CD14-positive monocyte (primary cell): ENCODE measurements around the gene CHST3. TPM values are rescaled to one million over a fixed set of nuclear protein-coding genes. Genes with fewer than 3 reads are reported as not detected.

Experiments
- DNase-seq, 3 donors: peaks; one replicate each; pipeline ENCODE4 v3.0.0-alpha.2; 2011 to 2022
- H2AFZ ChIP-seq: 2 replicates; pipeline ENCODE4 v1.6.0; 2012; ENCODE audit warnings: mild to moderate bottlenecking, low read depth, low read length, inconsistent platforms; ENCODE audit not compliant: insufficient read depth, poor library complexity, severe bottlenecking
- H3K27ac ChIP-seq, 2 donors: 1 replicate in 1 of 2; 2 replicates in 1 of 2; pipeline ENCODE4 v1.5.1; 2012 to 2013; ENCODE audit warnings: low read length in 2 of 2, control low read depth in 1 of 2, inconsistent platforms in 1 of 2, low read depth in 1 of 2, mild to moderate bottlenecking in 1 of 2
- H3K27me3 ChIP-seq, 2 donors: one replicate each; pipeline versions ENCODE4 v1.6.0 to v1.6.1; 2011 to 2013; ENCODE audit warnings: low read length in 2 of 2; ENCODE audit not compliant: control insufficient read depth in 2 of 2, insufficient read depth in 2 of 2
- H3K36me3 ChIP-seq, 2 donors: replicated peaks in 1 of 2; 1 replicate in 1 of 2; 2 replicates in 1 of 2; pipeline versions ENCODE4 v1.5.1 to v1.6.1; 2012 to 2013; ENCODE audit warnings: low read length in 2 of 2, control low read depth in 1 of 2, inconsistent platforms in 1 of 2, mild to moderate bottlenecking in 1 of 2; ENCODE audit not compliant: insufficient read depth in 2 of 2, control insufficient read depth in 1 of 2
- H3K4me1 ChIP-seq, 2 donors: 1 replicate in 1 of 2; 2 replicates in 1 of 2; pipeline versions ENCODE4 v1.5.1 to v1.6.1; 2012 to 2013; ENCODE audit warnings: low read length in 2 of 2, control low read depth in 1 of 2, inconsistent platforms in 1 of 2, mild to moderate bottlenecking in 1 of 2, moderate library complexity in 1 of 2; ENCODE audit not compliant: insufficient read depth in 2 of 2, control insufficient read depth in 1 of 2
- H3K4me2 ChIP-seq: replicated peaks from 2 replicates; pipeline ENCODE3; 2012; ENCODE audit warnings: low read length, moderate library complexity, mild to moderate bottlenecking; ENCODE audit not compliant: poor library complexity, severe bottlenecking; ENCODE audit errors: extremely low read depth
- H3K4me3 ChIP-seq, 3 experiments: fragments of 200-600 bp in 1 of 3; sonication (generic) in 1 of 3; replicated peaks in 1 of 3; 1 replicate in 2 of 3; 2 replicates in 1 of 3; pipeline ENCODE4 v1.5.1; 2011 to 2013; ENCODE audit warnings: low read length in 3 of 3, mild to moderate bottlenecking in 3 of 3, control low read depth in 2 of 3, low read depth in 2 of 3, inconsistent platforms in 1 of 3, moderate library complexity in 1 of 3
- H3K79me2 ChIP-seq: 2 replicates; pipeline ENCODE4 v1.6.0; 2012; ENCODE audit warnings: mild to moderate bottlenecking, control low read depth, inconsistent platforms, low read length, moderate library complexity; ENCODE audit not compliant: insufficient read depth
- H3K9ac ChIP-seq: 2 replicates; pipeline ENCODE4 v1.6.0; 2017; ENCODE audit warnings: low read length, mild to moderate bottlenecking; ENCODE audit not compliant: insufficient read depth, poor library complexity, severe bottlenecking
- H3K9me3 ChIP-seq, 2 donors: replicated peaks in 1 of 2; 1 replicate in 1 of 2; 2 replicates in 1 of 2; pipeline versions ENCODE4 v1.5.1 to v1.6.1; 2012 to 2013; ENCODE audit warnings: low read length in 2 of 2, control low read depth in 1 of 2; ENCODE audit not compliant: control insufficient read depth in 1 of 2, insufficient read depth in 1 of 2
- H4K20me1 ChIP-seq: 2 replicates; pipeline ENCODE4 v1.6.0; 2012; ENCODE audit warnings: mild to moderate bottlenecking, low read length, control low read depth, moderate library complexity; ENCODE audit not compliant: insufficient read depth
- H3K27ac Mint-ChIP-seq, 7 donors: one replicate each; pipeline ENCODE4 v1.8.0; 2020; ENCODE audit warnings: mild to moderate bottlenecking in 7 of 7, mixed read lengths in 7 of 7, moderate library complexity in 6 of 7, inconsistent platforms in 2 of 7
- H3K27me3 Mint-ChIP-seq, 3 donors: one replicate each; pipeline ENCODE4 v1.8.0; 2021 to 2022; ENCODE audit warnings: low read depth in 3 of 3, mild to moderate bottlenecking in 3 of 3, mixed read lengths in 3 of 3, moderate library complexity in 3 of 3, inconsistent platforms in 1 of 3
- H3K36me3 Mint-ChIP-seq, 2 donors: one replicate each; pipeline ENCODE4 v1.8.0; 2020; ENCODE audit warnings: mixed read lengths in 2 of 2, inconsistent platforms in 1 of 2, mild to moderate bottlenecking in 1 of 2
- H3K4me1 Mint-ChIP-seq: one replicate; pipeline ENCODE4 v1.8.0; 2020; ENCODE audit warnings: mild to moderate bottlenecking, mixed read lengths
- H3K4me3 Mint-ChIP-seq, 2 donors: one replicate each; pipeline ENCODE4 v1.8.0; 2020; ENCODE audit warnings: mild to moderate bottlenecking in 2 of 2, mixed read lengths in 2 of 2, moderate library complexity in 1 of 2
- H3K9me3 Mint-ChIP-seq, 7 donors: one replicate each; pipeline ENCODE4 v1.8.0; 2020 to 2022; ENCODE audit warnings: mixed read lengths in 7 of 7, mild to moderate bottlenecking in 6 of 7, moderate library complexity in 6 of 7, inconsistent platforms in 2 of 7
- CTCF ChIP-seq: fragments of 200-600 bp; IDR thresholded peaks from one replicate; pipeline ENCODE4 v1.8.0; 2022; ENCODE audit warnings: antibody characterized with exemption, mild to moderate bottlenecking
- WGBS: methylation state at CpG from one replicate; pipeline ENCODE4 v1.1.5; 2013; ENCODE audit warnings: missing lambda C conversion rate; ENCODE audit not compliant: insufficient coverage; 5-methylcytosine and 5-hydroxymethylcytosine counted together
- intact Hi-C, 2 donors: fragments of 100-400 bp; cut with micrococcal nuclease; formaldehyde crosslinking; loops; one replicate each; pipeline versions ENCODE4 v1.15.0 to v1.15.1; 2023
- polyA plus RNA-seq, 3 donors: library from polyadenylated mRNA; depleted of rRNA in 1 of 3; unstranded in 2 of 3; stranded (reverse) in 1 of 3; fragments of 300-500 nt in 2 of 3; fragments of >200 nt in 1 of 3; fragmentation: Illumina TruSeq in 2 of 3; gene quantifications; 1 replicate in 2 of 3; 2 replicates in 1 of 3; pipeline ENCODE4 v1.2.3, GENCODE V29; 2012 to 2021

CHST3 gene
- polyA plus RNA-seq, 3 donors = not detected

GRCh38 chr10:72043016-72043834, 79.0 kb downstream of the CHST3 start:
- Histone ChIP-seq H3K27ac (no peak overlapping the region), H2AFZ (no peak overlapping the region), H3K4me3 (no peak overlapping the region), H3K27me3 (no peaks in the 10 kb centered on the region), H3K4me1 (no peaks in the 10 kb centered on the region), H4K20me1 (no peaks in the 10 kb centered on the region), H3K9ac (no peak overlapping the region), H3K4me2 (no peak overlapping the region), H3K9me3 (no peaks in the 10 kb centered on the region), H3K79me2 (no peaks in the 10 kb centered on the region), H3K36me3 (no peaks in the 10 kb centered on the region)
- DNase-seq = no peak
- Mint-ChIP-seq H3K4me1 (peaks cover 1% of the 10 kb centered on the region), H3K27me3 (peaks cover 0 to 2% (median 0%) of the 10 kb centered on the region in 3 donors), H3K9me3 (peaks cover 0 to 5% (median 0%) of the 10 kb centered on the region in 7 donors), H3K36me3 (no peaks in the 10 kb centered on the region), H3K27ac (peak overlapping the region in 2 of 7 donors; percentile 5 to 53), H3K4me3 (peak overlapping the region in 1 of 2 donors; percentile 13)
- intact Hi-C loops = no loop called here
- 100% methylated on average over 7 of the region's 10 CpGs for WGBS
- no peak for TF ChIP-seq CTCF

- WGBS = 85% methylated on average over 16 of the region's 17 CpGs
- Histone ChIP-seq H3K4me2 (no peak overlapping the region), H3K4me3 (no peak overlapping the region), H3K4me1 (no peaks in the 10 kb centered on the region), H3K79me2 (no peaks in the 10 kb centered on the region), H3K9me3 (peaks cover 2% of the 10 kb centered on the region in 2 donors), H3K36me3 (no peaks in the 10 kb centered on the region), H2AFZ (no peak overlapping the region), H4K20me1 (no peaks in the 10 kb centered on the region), H3K9ac (no peak overlapping the region), H3K27ac (no peak overlapping the region), H3K27me3 (no peaks in the 10 kb centered on the region)
- intact Hi-C loops = no loop called here
- no peak for DNase-seq
- Mint-ChIP-seq H3K27me3 (peaks cover 0 to 2% (median 0%) of the 10 kb centered on the region in 3 donors), H3K36me3 (no peaks in the 10 kb centered on the region), H3K27ac (no peak overlapping the region), H3K9me3 (peaks cover 0 to 9% (median 4%) of the 10 kb centered on the region in 7 donors), H3K4me1 (peaks cover 1% of the 10 kb centered on the region), H3K4me3 (no peak overlapping the region)
- no peak for TF ChIP-seq CTCF
Observed at GRCh38 chr10:72044417-72045041, 80.3 kb downstream of the CHST3 start.
